BJ (cell line): ENCODE data around the gene UBE2J2. TPM values are rescaled to one million over a fixed set of nuclear protein-coding genes. Genes with fewer than 3 reads are reported as not detected.

Experiments
- CTCF ChIA-PET: fragments of 350-600 bp; formaldehyde crosslinking; extraction: SDS; loops from one replicate; lab custom pipeline; 2021; ENCODE audit warnings: antibody characterized with exemption, inconsistent platforms; lab: Yijun Ruan, JAX
- POLR2A ChIA-PET: fragments of 300-600 bp; sonication (Branson Sonifier 250); formaldehyde crosslinking; extraction: SDS; loops from one replicate; lab custom pipeline; 2021; ENCODE audit warnings: antibody characterized with exemption; lab: Charles Lee
- DNase-seq: peaks from one replicate; pipeline ENCODE4 v3.0.0-alpha.2; 2011; ENCODE audit warnings: low read depth
- H3K27me3 ChIP-seq: 2 replicates; pipeline ENCODE4 v1.6.0; 2011; ENCODE audit warnings: low read length; ENCODE audit not compliant: control insufficient read depth, insufficient read depth
- H3K36me3 ChIP-seq: 2 replicates; pipeline ENCODE4 v1.5.1; 2011; ENCODE audit warnings: low read length; ENCODE audit not compliant: control insufficient read depth, insufficient read depth
- H3K4me3 ChIP-seq: 2 replicates; pipeline ENCODE4 v1.5.1; 2011; ENCODE audit warnings: low read depth, mild to moderate bottlenecking, control low read depth, low read length
- polyA plus RNA-seq: library from polyadenylated mRNA; depleted of rRNA; stranded (reverse); fragments of >200 nt; gene quantifications from 2 replicates; pipeline ENCODE4 v1.2.3, GENCODE V29; 2011; rRNA removed
- small RNA-seq: library from RNA; depleted of rRNA; stranded (forward); fragments of <200 nt; gene quantifications from one replicate; pipeline ENCODE3, GENCODE V24; 2012; ENCODE audit warnings: low replicate concordance, low read depth; ENCODE audit not compliant: insufficient read length
- TF ChIP-seq, protein P1 (sequence below): IDR thresholded peaks from 2 replicates; pipeline ENCODE4 v1.5.1; 2011; ENCODE audit warnings: low read depth, mild to moderate bottlenecking, control low read depth, inconsistent platforms, low read length, moderate library complexity; ENCODE audit not compliant: insufficient read depth

The UBE2J2 gene
- polyA plus RNA-seq, 1 experiment = 25.7 TPM

DNA sequence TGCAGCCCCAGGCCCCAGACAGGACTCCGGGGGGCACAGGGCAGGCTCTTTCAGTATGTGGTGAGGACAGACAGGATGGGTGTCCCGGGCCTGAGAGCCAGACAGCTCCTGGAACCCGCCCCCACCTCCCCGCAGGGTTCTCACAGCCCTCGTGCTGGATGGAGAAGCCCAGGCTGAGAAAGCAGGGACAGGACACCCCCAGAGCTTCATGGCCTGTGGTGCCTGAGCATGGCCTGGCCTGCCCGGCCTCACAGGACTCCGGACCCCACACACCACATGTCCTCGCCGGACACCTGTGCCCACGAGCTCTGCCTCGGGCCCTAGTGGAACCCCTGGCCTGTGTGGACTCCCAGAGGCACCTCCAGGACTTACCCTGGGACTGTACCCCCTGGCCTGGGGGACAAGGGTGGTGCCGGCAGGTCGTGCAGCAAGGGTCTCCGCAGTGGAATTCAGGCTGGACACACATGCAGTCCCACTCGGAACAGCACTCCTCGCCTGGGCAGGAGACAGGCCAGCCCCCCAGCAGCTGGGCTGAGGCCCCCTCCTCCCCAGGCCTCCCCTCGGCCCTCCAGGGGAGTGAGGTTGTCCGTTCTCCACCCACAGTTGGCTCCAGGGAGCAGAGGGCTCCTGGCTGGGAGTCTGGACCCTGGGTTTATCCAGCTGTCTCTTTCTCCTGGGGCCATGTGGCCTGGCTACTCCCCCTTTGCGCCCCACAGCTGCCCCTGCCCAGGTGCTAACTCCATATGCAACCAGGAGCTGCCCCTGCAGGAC lies 68.5 kb downstream of the UBE2J2 start:
- Histone ChIP-seq H3K27me3 (peaks cover 2% of the 10 kb centered on the region; the same call in 1 of the 2 replicates), H3K4me3 (no peak overlapping the region), H3K36me3 (no peaks in the 10 kb centered on the region)
- CTCF ChIA-PET = interaction anchor here (0.7 kb wide), 1 partner anchor 25 kb away, joined by 3 read pairs; no protein-coding TSS in a partner anchor
- no peak for DNase-seq
- TF ChIP-seq, protein P1, sequence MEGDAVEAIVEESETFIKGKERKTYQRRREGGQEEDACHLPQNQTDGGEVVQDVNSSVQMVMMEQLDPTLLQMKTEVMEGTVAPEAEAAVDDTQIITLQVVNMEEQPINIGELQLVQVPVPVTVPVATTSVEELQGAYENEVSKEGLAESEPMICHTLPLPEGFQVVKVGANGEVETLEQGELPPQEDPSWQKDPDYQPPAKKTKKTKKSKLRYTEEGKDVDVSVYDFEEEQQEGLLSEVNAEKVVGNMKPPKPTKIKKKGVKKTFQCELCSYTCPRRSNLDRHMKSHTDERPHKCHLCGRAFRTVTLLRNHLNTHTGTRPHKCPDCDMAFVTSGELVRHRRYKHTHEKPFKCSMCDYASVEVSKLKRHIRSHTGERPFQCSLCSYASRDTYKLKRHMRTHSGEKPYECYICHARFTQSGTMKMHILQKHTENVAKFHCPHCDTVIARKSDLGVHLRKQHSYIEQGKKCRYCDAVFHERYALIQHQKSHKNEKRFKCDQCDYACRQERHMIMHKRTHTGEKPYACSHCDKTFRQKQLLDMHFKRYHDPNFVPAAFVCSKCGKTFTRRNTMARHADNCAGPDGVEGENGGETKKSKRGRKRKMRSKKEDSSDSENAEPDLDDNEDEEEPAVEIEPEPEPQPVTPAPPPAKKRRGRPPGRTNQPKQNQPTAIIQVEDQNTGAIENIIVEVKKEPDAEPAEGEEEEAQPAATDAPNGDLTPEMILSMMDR = no peak
- POLR2A ChIA-PET = no interaction called here

DNA sequence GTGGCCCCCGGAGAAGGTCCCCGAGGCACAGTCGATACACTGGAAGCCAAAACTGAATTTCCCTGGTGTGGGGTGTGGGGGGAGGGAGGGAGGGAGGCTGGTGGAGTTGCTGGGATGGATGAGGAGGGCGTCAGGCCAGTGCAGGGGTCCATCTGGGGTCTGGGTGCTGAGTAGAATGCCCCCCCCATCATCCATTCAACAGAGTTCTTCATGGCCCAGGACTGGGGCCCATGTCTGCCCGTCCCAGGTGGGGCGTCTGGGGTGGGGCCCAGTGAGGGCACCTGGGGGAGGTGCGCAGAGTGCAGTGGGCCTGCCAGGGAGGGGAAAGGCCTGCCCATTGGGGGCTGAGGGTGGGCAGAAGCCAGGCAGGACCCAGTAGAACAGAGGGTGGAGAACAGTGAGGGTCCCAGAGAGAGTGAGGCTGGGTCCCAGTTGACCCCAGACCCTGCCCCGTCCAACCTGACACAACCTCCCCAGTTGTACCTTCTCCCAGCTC lies 69.2 kb downstream of the UBE2J2 start:
- ChIA-PET CTCF (no interaction called here), POLR2A (no interaction called here)
- no peak for DNase-seq
- H3K4me3 ChIP-seq = no peak overlapping the region
- H3K36me3 ChIP-seq = no peaks in the 10 kb centered on the region
- H3K27me3 ChIP-seq = peaks cover 2% of the 10 kb centered on the region; the same call in 1 of the 2 replicates
- TF ChIP-seq, protein P1 = no peak

Small RNA genes lying within 50 kb of the gene (small RNA-seq; reads per million reads assigned to genes)
- not detected for gene MIR6726

Other genes with a start within 250 kb of the UBE2J2 start
- not detected in 2 replicates for gene RNF223, start 199.5 kb downstream of the UBE2J2 start, polyA plus RNA-seq
- 4.3 and 8.9 TPM in 2 replicates for gene C1orf159, start 157.8 kb downstream of the UBE2J2 start, polyA plus RNA-seq
- gene TTLL10, start 100.0 kb downstream of the UBE2J2 start, polyA plus RNA-seq = not detected in 2 replicates
- gene TNFRSF18, start 67.3 kb downstream of the UBE2J2 start, polyA plus RNA-seq = 0.40 TPM in 1 of 2 replicates, not detected in the other
- gene TNFRSF4, start 59.7 kb downstream of the UBE2J2 start, polyA plus RNA-seq = not detected in 2 replicates
- 119 and 188 TPM in 2 replicates for gene SDF4, start 41.9 kb downstream of the UBE2J2 start, polyA plus RNA-seq
- gene B3GALT6, start 41.6 kb downstream of the UBE2J2 start, polyA plus RNA-seq = 16.9 and 20.9 TPM in 2 replicates
- 0.42 and 0.43 TPM in 2 replicates for gene C1QTNF12, start 27.1 kb downstream of the UBE2J2 start, polyA plus RNA-seq
- 1.1 and 1.9 TPM in 2 replicates for gene SCNN1D, start 6.6 kb upstream of the UBE2J2 start, polyA plus RNA-seq
- gene ACAP3, start 34.1 kb upstream of the UBE2J2 start, polyA plus RNA-seq = 19.5 and 33.9 TPM in 2 replicates
- 11.9 and 18.2 TPM in 2 replicates for gene PUSL1, start 34.7 kb upstream of the UBE2J2 start, polyA plus RNA-seq
- gene INTS11, start 50.8 kb upstream of the UBE2J2 start, polyA plus RNA-seq = 52.0 and 95.8 TPM in 2 replicates
- gene CPTP, start 50.9 kb upstream of the UBE2J2 start, polyA plus RNA-seq = 11.1 and 14.2 TPM in 2 replicates
- 0.06 and 0.11 TPM in 2 replicates for gene TAS1R3, start 57.4 kb upstream of the UBE2J2 start, polyA plus RNA-seq
- 16.2 and 23.6 TPM in 2 replicates for gene DVL1, start 75.6 kb upstream of the UBE2J2 start, polyA plus RNA-seq
- 427 and 702 TPM in 2 replicates for gene MXRA8, start 84.7 kb upstream of the UBE2J2 start, polyA plus RNA-seq
- 73.2 and 97.8 TPM in 2 replicates for gene AURKAIP1, start 101.4 kb upstream of the UBE2J2 start, polyA plus RNA-seq
- gene CCNL2, start 125.5 kb upstream of the UBE2J2 start, polyA plus RNA-seq = 142 and 175 TPM in 2 replicates
- 84.8 and 121 TPM in 2 replicates for gene MRPL20, start 133.4 kb upstream of the UBE2J2 start, polyA plus RNA-seq
- gene ANKRD65, start 147.4 kb upstream of the UBE2J2 start, polyA plus RNA-seq = 0.31 and 0.43 TPM in 2 replicates
- 1.7 and 2.0 TPM in 2 replicates for gene VWA1, start 161.8 kb upstream of the UBE2J2 start, polyA plus RNA-seq
- 0.06 and 0.20 TPM in 2 replicates for gene ATAD3C, start 175.8 kb upstream of the UBE2J2 start, polyA plus RNA-seq
- 9.5 and 12.5 TPM in 2 replicates for gene ATAD3B, start 197.9 kb upstream of the UBE2J2 start, polyA plus RNA-seq
- gene ATAD3A, start 238.3 kb upstream of the UBE2J2 start, polyA plus RNA-seq = 12.5 and 19.7 TPM in 2 replicates